Measurements from ENCODE around the gene NAP1L1.
A peak's percentile ranks its signal among the peaks of the same experiment; 100 is the strongest.

- TF ChIP-seq EP300 (IDR thresholded peaks at IDR 0.05) (no peak), POLR2AphosphoS5 (IDR thresholded peaks at IDR 0.05) (peak in 1 of 3 donors; percentile 9), POLR2A (IDR thresholded peaks at IDR 0.05) (no peak)
Observed at GRCh38 chr12:76029982-76030340, 54.5 kb downstream of the NAP1L1 start.
